GM19455 (cell line): Measurements from ENCODE around the gene KATNIP.

Experiments
- ATAC-seq: cut with Tn5 transposase; IDR thresholded peaks from one replicate; pipeline ENCODE4 v1.9.1; 2021; ENCODE audit not compliant: unreplicated experiment

KATNIP gene

DNA sequence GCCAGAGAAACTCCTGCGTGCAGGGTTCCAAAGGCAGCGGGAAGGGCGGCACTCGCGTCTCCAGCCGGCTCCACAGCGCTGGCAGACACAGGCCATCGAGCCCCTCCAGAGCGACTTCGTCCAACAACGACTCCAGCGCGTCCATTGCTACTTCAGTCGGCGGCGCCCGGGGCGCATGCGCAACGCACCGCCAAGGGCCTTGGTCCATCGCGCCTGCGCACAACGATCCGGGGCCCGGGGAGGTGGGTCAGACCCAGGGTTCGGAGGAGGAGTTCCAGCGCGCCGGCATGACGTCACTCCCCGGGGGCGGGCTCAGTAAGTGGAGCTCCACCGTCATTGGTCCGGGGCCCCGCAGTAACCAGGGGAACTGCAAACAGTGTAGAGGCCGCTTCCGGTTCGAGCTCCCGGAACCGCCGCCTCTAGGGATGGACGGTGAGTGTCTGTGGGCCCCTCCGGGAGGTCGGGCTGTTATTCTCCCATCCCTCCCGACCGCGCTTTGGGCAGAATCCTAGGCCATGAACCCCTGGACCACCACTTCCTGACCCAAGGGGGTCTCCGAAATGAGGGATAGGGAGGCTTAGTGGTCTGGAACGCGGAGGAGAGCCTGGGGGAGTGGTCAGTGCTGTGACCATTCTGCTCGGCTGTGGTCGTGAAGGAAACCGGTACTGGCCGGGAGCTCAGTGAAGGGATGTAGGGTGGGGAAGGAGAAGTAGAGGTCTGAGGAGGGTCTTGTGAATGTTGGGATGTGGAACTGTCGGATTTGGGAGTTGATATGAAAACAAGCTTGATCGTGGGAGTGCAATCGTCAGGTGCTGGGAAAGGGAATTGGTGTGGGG lies at the start of gene KATNIP, which contains the start of gene GTF3C1:
KATNIP (plus strand) TSS at position 399 of the 836 bp plus-strand sequence; CDS start at position 426, 27 bp downstream.
GTF3C1 (minus strand) TSS at position 168 of the 836 bp plus-strand sequence; CDS start at position 145, 23 bp downstream.
- peak; percentile 96 for ATAC-seq

DNA sequence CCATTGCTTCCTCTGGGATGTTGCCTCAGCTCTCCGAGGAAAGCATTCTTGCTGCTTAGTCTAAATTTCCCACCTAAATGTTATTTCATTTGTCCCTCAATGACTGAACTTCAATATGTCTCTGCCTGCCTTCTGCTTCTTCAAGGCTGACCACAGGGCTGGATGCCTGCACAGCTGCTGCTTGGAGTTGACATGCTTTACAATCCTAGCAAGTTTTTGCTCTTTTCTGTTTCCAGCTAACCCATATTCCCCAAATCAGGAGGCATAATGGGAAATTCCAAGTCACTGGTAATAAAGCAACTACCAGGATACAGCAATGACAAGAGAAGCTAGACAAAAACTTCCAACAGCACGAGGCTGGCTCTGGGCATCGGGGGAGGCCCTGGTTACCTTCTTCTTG lies 49.1 kb upstream of the KATNIP start:
- no peak for ATAC-seq

DNA sequence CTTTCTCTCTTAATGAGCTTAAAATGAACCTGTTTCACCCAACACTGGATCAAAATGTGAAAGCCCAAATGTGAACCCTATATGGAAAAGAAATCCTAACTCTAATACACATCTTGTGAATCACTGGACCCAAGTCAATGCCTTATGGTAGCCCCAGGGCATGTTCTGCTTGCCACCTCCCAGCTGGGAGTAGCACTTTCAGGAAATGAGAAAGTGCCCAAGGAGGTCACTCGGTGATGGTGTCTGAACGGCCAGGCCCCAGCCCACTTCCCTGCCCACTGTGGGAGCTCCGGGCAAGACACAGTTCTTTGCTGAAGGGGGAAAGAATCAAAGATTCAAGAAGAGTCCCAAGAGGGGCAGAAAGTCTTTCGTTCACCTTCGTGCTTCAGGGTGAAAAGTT lies 46.3 kb upstream of the KATNIP start:
- ATAC-seq = no peak

DNA sequence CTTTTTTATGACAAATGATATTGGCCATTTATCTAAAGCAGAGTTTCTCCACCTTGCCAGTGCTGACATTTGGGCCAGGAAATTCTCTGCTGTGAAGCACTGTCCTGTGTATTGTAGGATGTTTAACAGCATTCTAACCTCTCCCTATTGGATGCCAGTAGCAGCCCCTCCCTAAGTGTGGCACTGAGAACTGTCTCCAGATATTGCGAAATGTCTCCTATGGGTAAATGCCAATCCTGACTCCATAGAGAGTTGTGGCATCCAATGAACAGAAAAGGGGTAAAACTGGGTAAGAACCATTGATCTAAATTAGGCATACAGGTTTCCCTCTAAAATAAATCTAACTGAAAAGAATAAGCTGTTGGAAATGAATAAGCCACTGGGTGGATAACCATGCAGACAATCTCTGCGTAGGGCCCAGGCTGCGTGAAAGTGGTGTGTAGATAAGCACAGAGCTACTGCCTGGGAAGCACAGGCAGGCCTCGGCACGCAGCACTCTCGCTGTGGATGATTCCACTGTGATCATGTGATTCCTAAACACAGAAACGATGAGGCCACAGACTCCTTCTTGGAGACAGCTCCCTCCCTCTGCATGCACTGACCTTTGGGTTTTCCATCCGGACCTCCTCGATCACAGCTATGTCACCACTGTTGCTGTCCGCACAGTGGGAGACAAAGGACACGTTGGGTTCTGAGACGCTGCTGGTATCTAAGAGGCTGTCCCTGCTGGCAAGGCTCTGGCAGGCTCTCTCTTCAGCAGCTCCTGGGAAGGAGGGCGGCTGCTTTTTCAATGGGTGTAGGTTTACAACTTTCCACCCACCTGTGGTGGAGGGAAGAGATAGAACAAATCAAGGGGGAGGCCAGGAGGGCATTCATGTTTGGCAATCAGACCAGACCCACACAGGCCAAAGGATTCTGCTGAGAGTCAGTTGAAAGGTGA lies 44.4 kb upstream of the KATNIP start:
- no peak for ATAC-seq

DNA sequence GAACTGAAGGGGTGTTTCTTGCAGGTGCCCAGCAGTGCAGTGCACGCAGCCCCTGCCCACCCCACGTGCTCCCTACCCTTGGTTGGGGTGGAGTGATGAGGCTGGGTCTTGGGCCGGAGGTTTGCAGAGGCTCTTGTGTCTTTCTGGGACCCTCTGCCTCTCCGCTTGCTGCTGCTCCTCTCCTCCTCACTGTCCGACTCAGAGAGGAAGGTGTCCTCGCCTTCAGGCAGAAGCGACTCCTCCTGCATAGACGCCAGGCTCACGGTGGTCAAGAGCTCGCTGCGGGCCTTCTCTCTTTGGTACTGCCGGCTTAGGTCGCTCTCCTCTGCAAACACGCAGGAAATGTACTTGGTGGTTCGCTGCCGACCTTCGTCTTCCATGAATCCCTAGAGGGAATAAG lies 43.2 kb upstream of the KATNIP start:
- no peak for ATAC-seq

DNA sequence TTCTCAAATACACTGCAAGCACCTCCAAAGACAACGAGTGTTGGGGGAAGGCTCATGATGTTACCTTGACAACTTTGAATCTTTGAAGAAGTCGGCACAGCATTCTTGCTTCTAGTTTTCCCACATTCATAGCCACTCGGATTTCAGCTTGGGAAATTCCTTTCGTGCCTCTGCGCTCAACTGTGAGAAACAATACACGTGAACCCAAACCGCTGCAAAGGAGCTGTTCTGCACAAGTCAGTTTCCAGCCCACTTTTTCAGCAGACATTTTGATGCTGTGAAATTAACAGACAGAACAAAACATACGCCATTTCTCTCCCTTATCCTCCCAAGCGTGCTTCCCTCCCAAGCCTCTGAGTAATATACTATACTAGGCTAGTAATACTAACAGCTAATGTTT lies 41.5 kb upstream of the KATNIP start:
- ATAC-seq = no peak

DNA sequence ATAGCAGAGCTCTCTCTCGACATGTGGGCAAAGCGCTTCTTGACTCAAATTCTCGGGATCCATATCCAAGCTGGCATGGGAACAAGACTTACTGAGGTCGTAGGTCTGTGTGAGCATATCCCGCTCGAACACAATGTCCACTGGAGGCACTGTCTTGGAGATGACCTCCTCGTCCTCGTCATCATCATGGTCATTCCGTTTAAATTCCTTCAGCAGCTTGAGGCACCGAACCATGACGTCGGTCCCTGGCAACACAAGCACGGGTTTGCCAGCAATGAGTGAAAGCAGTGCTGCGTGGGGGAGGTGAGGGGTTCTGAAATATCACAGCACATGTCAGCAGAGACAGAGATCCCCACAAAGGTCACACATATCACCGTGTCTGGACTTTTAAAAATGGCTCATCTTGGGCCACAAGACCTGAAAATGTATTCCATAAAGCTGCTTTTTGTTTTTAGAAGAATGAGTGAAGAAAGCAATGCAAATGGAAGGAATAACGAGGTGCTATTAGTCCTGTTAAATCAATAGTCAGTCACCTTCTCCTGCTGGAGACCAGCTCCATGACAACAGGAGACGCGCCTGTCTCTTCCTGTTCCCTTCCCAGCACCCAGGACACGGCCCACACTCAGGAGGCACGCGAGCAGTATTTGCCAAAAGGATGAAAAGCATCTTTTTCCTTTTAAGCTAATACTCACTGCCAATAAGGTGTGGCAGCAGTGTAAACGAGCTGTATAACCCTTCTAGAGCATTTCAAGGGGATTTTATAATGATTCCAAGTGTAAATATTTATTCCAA lies 38.1 kb upstream of the KATNIP start:
- ATAC-seq = no peak

DNA sequence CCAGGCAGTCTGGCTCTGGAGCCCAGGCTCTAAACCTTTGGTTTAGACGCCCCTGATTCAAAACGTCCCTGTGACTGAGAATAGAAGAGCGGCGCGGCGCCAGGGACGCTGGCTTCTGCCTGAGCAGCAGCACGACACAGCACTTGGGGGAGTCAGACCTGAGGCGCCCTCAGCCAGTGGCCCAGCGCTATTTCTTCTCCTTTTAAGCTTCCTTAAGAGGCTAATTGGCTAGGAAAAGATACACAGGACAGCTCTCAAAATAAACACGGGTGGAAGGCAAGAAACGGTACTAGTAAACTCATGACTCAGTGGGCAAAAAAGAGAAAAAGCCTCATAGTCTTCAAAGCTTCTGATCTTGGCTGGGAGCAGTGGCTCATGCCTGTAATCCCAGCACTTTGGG lies 35.1 kb upstream of the KATNIP start:
- no peak for ATAC-seq

DNA sequence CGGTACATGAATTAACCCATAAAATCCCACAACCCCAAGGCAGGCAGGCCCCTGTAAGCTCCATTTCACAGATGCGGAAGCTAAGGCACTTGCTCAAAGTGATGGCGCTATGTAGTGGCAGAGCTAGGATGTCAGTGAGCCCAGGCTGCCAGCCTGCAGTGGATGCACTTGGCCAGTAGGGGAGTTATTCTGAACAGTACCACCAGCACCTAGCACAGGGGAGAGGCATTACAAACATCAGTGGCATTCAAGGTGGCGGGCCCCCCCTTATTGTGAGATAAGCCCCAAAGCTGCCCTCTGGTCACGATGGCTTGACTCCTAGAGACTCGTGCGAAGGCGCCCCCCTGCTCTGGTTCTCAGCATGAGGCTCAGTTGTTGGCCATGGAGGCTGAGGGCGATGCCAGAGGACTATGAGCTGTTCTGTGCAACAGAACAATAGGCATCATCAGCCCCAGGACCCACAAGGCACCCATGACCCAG lies 34.0 kb upstream of the KATNIP start:
- no peak for ATAC-seq

DNA sequence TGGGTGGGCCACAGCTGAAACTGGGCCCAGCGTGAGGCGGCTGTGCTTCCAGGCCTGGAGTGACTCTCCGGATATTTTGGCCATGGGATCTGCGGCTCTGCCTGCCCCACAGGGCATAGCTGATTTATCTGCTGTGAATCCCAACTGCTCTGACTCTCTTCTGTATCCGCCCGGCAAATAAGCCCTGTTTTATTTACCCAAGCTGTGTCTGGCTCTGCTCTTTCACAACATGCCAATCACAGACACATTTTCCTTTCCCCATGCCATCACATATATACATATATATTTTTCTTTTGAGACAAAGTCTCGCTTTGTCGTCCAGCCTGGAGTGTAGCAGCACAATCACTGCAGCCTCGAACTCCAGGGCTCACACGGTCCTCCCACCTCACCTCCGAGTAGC lies 33.6 kb upstream of the KATNIP start:
- ATAC-seq = no peak

DNA sequence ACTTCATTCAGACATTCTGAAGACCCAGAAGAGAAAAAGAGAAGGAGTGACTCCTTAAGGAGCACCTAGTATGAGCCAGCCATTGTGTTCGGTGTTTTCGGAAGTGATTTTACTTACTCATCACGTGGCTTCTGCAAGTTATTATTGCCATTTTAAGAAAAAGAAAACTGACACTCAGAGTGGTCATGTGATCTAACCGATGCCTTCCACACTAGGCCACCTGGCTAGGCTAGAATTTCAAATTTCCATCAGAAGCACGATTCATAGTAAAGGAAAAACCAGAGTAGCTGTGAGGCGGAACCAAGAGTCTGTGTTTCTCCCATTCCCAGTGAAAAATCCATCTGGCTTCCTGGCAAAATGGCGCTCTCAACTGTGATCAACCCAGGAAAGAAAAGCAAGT lies 32.3 kb upstream of the KATNIP start:
- ATAC-seq = no peak

DNA sequence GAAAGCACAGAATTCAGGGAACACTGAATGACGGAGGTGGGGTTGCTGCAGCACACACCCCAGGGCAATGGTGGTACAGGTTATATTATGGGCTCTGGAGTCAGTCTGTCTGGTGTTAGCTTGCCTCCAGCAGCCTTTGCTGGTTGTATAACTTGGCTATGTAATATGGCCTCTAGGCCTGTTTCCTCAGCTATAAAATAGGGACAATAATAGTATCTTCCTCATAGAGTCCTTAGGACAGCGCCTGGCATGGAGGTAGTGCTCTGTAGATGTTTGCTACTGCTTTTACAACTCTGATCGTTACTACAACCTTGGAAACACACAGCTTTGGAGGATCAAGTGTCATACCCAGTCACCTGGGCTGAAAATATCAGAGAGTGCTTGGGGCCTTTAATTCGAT lies 31.7 kb upstream of the KATNIP start:
- no peak for ATAC-seq

DNA sequence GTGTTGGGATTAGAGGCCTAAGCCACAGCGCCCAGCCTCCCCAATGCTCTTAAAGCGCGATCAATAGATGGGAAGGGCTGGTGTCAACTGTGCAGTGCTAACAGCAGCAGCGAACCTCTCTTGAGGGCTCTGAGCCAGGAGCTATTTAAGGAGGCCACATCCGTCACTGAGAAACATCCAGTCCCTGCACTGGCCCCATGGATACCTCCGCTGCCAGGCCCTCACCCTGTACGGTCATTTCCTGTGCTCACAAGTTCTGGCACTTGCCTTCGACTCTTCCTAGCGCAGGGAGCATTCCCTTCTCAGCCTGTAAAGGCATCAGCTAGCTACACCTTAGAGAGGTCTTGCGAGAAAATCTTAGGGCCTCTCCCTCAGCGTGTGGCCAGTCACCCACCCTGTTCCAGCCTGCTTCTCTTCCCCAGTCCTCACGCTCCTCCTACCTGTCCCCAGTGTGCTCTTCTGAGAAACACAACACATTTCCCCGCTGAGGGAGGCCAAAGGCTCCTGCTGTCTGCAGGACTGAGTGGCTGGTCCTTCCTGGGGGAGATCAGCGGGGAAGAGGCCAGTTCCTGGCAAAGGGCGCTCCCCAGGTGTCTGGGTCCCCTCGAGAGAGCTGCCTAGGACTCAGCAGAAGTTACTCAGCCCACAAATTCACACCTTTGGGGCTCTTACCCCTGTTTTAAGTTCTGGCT lies 28.8 kb upstream of the KATNIP start:
- no peak for ATAC-seq

DNA sequence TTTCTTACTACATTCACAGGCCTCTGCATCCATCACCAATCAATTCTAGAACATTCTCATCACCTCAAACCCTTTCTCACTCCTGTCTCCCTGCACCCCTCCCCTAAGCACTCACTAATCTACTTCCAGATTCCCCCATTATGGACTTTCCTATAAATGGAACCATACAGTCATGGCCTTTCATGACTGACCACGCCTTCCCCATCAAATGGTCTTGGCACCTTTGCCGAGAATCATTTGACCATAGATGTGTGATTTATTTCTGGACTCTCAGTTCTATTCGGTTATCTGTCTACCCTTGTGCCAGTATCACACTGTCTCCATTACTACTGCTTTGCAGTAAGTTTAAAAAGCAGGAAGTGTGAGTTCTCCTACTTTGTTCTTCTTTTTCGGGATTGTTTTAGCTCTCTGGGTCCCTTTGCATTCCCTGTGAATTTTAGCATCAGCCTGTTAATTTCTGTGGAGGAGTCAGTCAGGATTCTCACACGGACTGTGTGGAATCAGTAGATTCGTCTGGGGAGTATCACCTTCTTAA lies 27.7 kb upstream of the KATNIP start:
- ATAC-seq = no peak

DNA sequence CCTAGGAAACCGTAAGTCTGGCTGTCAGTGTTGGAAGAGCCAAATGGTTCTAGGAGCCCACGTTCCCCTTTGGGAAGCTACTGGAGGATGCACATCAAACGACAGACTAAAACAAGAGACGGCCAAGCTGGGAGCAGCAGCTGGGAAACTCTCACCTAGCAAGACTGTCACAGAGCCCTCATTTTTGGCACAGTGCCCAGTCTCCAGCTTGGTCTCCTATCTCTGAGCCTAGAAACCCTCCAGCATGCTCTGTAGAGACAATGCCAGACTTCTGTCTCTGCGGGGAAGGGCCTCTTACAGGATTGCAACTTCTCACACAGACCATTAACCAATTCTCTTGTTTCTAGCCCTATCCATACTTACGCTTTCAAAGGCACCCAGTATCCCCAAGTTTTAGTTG lies 23.8 kb upstream of the KATNIP start:
- ATAC-seq = no peak

DNA sequence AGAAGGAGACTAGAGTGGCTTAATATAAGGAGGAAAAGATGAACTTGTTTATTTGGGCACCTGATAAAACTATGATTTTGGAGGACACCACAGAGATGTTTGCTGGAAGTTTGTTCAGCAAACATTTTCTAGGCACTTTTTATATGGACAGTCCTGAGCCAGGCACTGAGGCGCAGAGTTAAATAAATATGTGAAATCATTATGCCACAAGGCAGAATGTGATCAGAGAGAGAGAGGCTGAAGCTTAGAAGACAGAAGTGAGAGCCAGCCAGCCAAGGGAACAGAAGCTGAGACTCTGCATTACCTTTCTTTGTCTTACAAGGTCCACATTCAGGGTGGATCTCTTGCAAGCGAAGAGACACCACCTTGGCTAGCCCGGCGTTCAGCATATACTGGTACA lies 21.6 kb upstream of the KATNIP start:
- ATAC-seq = no peak

DNA sequence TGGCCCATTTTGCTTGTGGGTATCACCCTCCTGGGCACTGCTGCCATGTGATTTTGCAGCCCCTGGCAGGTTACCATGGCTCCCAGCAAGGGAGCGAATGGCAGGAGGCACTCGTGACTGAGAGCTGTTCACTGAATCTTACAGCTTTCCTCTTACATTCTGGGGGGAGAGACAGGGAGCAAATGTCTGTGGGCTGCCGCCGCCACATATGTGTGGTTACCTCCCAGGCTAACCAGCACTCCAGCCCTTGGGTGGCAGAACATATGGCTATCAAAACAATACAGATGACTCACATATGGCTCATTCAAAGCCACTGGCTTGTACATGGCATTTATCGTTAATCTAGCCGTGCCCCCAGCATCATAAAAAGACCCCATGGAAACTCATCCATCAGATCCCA lies 20.0 kb upstream of the KATNIP start:
- ATAC-seq = no peak

DNA sequence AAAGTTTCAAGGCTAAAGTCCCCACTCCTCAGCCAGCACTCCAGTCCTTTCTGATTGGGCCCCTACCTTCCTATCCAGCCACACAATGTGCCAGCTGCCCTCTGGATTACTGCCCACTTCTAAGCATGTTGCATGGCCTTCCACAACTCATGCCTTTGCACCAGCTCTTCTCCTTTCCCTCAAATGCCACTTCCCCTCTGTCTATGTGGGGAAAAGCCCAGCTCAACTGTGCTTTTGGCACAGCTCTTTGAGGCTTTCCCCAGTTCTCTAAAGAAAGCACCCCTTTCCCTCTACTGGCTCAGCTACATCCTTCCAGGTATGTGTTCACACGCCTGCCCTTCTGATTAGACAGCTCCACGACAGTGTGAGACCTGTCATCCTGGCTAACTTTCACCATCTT lies 18.8 kb upstream of the KATNIP start:
- no peak for ATAC-seq

DNA sequence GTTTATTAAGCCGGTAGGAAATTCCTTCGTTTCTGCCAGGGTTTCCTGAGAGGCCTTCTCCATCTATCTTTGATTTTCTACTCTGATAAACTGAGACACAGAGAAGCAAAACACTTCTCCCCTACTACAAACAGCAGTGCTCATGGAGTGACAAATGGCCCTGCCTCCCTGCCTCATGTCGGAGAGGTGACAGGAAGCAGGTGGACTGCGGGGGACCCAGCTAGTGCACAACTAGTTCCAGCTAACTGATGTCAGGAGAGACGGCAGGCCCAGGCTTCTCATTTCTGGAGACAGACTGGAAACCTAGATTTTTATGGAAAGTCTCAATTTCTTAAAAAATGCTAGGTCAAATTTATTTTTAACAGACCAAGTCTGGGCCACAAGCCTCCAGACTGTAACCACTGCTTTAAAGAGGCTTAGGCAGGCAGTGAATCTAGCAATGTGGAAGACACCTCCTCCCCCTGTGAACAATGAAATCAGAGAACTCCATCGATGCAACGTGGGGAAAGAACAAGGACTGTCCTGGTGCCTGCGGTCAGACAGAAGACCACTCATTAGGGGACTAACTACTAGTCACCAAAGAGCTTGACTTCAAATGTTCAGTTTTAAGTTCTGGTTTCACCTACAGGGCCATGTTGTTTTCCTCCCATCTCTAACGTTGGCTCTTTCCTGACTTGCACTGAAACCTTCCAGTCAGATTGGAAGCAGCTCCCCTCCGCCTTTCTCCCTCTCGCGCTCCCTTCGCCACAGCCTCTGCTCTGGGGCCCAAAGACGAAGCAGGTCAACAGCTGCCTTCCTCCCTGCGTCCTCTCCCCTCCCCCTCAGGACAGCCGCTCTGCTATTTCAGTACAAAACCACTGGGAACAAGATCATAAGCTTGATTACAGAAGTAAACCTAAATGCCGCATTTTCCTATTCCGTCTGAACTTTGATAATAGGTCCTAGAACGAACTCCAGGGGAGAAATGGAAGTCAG lies 17.8 kb upstream of the KATNIP start:
- ATAC-seq = no peak
